H1 (cell line): ENCODE results near the gene EPHB1. TPM values are rescaled to one million over a fixed set of nuclear protein-coding genes. Genes with fewer than 3 reads are reported as not detected.

ENCODE experiments used
- CTCF ChIA-PET: fragments of 300-600 bp; sonication (Branson Sonifier 250); formaldehyde crosslinking; loops from one replicate; lab custom pipeline; 2021; ENCODE audit not compliant: partially characterized antibody; lab: Charles Lee
- POLR2A ChIA-PET: fragments of 300-600 bp; sonication (Branson Sonifier 250); formaldehyde crosslinking; loops from one replicate; lab custom pipeline; 2021; ENCODE audit warnings: inconsistent platforms; ENCODE audit not compliant: partially characterized antibody; lab: Charles Lee
- DNase-seq, 2 experiments: peaks; one replicate each; pipeline versions ENCODE4 v3.0.0 to v3.0.0-alpha.2; 2010 to 2022; ENCODE audit warnings: low spot score in 2 of 2, low read depth in 1 of 2, mixed read lengths in 1 of 2
- FAIRE-seq: peaks from 2 replicates; lab custom pipeline; 2011; peaks lifted over from hg19 to GRCh38; lab: Jason Lieb, UNC
- H2AFZ ChIP-seq: 2 replicates; pipeline ENCODE4 v1.8.1; 2012; ENCODE audit warnings: low read length, inconsistent platforms
- H2AK5ac ChIP-seq: 2 replicates; pipeline ENCODE4 v1.6.1; 2013; ENCODE audit warnings: low read depth, low read length
- H2BK120ac ChIP-seq: replicated peaks from 2 replicates; pipeline ENCODE3; 2013; ENCODE audit warnings: low read depth, low read length, inconsistent platforms
- H2BK12ac ChIP-seq: 2 replicates; pipeline ENCODE4 v1.6.1; 2013; ENCODE audit warnings: low read depth, low read length
- H2BK15ac ChIP-seq: 2 replicates; pipeline ENCODE4 v1.6.1; 2013; ENCODE audit warnings: low read length
- H2BK20ac ChIP-seq: 2 replicates; pipeline ENCODE4 v1.6.1; 2013; ENCODE audit warnings: low read length
- H2BK5ac ChIP-seq: 2 replicates; pipeline ENCODE4 v1.6.1; 2013; ENCODE audit warnings: low read depth, low read length
- H3K14ac ChIP-seq: 2 replicates; pipeline ENCODE4 v1.6.1; 2013; ENCODE audit warnings: inconsistent platforms; ENCODE audit not compliant: insufficient read length
- H3K18ac ChIP-seq: 2 replicates; pipeline ENCODE4 v1.6.1; 2013; ENCODE audit warnings: low read length; ENCODE audit errors: extremely low read depth
- H3K23ac ChIP-seq: 2 replicates; pipeline ENCODE4 v1.6.1; 2013; ENCODE audit warnings: inconsistent platforms; ENCODE audit not compliant: insufficient read length
- H3K23me2 ChIP-seq: 2 replicates; pipeline ENCODE4 v1.6.1; 2013; ENCODE audit warnings: low read depth, low read length
- H3K27ac ChIP-seq: 2 replicates; pipeline ENCODE4 v1.6.1; 2011; ENCODE audit warnings: low read depth, low read length, inconsistent platforms
- H3K27me3 ChIP-seq, 4 experiments: replicated peaks in 1 of 4; 1 replicate in 1 of 4; 2 replicates in 3 of 4; pipeline versions ENCODE4 v1.6.1 to v1.8.1; 2011 to 2013; ENCODE audit warnings: low read length in 3 of 4, mild to moderate bottlenecking in 3 of 4, inconsistent platforms in 2 of 4, mixed read lengths in 2 of 4, moderate library complexity in 1 of 4; ENCODE audit not compliant: control insufficient read depth in 3 of 4, insufficient read depth in 3 of 4; ENCODE audit errors: extremely low read depth in 1 of 4
- H3K36me3 ChIP-seq, 4 experiments: 2 replicates each; pipeline versions ENCODE4 v1.6.1 to v1.8.1; 2011 to 2013; ENCODE audit warnings: mild to moderate bottlenecking in 4 of 4, low read length in 3 of 4, moderate library complexity in 2 of 4, control low read depth in 1 of 4, inconsistent platforms in 1 of 4; ENCODE audit not compliant: insufficient read depth in 4 of 4, control insufficient read depth in 2 of 4
- H3K4ac ChIP-seq: replicated peaks from 2 replicates; pipeline ENCODE3; 2013; ENCODE audit warnings: low read length, low read depth, mixed read lengths, inconsistent platforms; ENCODE audit not compliant: insufficient read length
- H3K4me1 ChIP-seq, 4 experiments: replicated peaks in 1 of 4; 1 replicate in 1 of 4; 2 replicates in 3 of 4; pipeline versions ENCODE4 v1.6.1 to v1.8.1; 2011 to 2013; ENCODE audit warnings: low read length in 3 of 4, inconsistent platforms in 2 of 4, mixed read lengths in 1 of 4; ENCODE audit not compliant: insufficient read depth in 4 of 4, control insufficient read depth in 3 of 4
- H3K4me2 ChIP-seq, 2 experiments: 2 replicates each; pipeline versions ENCODE4 v1.6.1 to v1.8.1; 2011 to 2013; ENCODE audit warnings: low read depth in 2 of 2, low read length in 2 of 2, control low read depth in 1 of 2, inconsistent platforms in 1 of 2, mild to moderate bottlenecking in 1 of 2; ENCODE audit not compliant: insufficient read depth in 1 of 2
- H3K4me3 ChIP-seq, 4 experiments: fragments of 200-600, 300-600 bp in 1 of 4; sonication (generic), shearing (Covaris generic), sonication (Bioruptor Twin) in 1 of 4; 2 replicates each; pipeline versions ENCODE4 v1.5.1 to v1.8.1; 2011 to 2016; ENCODE audit warnings: low read length in 4 of 4, low read depth in 3 of 4, control low read depth in 2 of 4, inconsistent platforms in 2 of 4, mild to moderate bottlenecking in 2 of 4, mixed read lengths in 1 of 4, moderate library complexity in 1 of 4; ENCODE audit not compliant: insufficient read depth in 2 of 4; ENCODE audit errors: extremely low read depth in 1 of 4
- H3K56ac ChIP-seq: replicated peaks from 2 replicates; pipeline ENCODE3; 2013; ENCODE audit warnings: low read depth, mild to moderate bottlenecking, mixed read lengths, low read length, inconsistent platforms; ENCODE audit not compliant: insufficient read length
- H3K79me1 ChIP-seq: 2 replicates; pipeline ENCODE4 v1.6.1; 2013; ENCODE audit warnings: low read depth, low read length, control low read depth
- H3K79me2 ChIP-seq, 2 experiments: 2 replicates each; pipeline versions ENCODE4 v1.6.1 to v1.8.1; 2012 to 2013; ENCODE audit warnings: low read length in 2 of 2, mild to moderate bottlenecking in 2 of 2, inconsistent platforms in 1 of 2; ENCODE audit not compliant: insufficient read depth in 2 of 2, control insufficient read depth in 1 of 2
- H3K9ac ChIP-seq, 4 experiments: replicated peaks in 1 of 4; 1 replicate in 1 of 4; 2 replicates in 3 of 4; pipeline versions ENCODE4 v1.6.1 to v1.8.1; 2011 to 2013; ENCODE audit warnings: low read depth in 3 of 4, low read length in 3 of 4, control low read depth in 2 of 4, mild to moderate bottlenecking in 2 of 4, moderate library complexity in 2 of 4, inconsistent platforms in 1 of 4; ENCODE audit errors: extremely low read depth in 1 of 4
- H3K9me3 ChIP-seq, 2 experiments: 2 replicates each; pipeline versions ENCODE4 v1.6.1 to v1.8.1; 2012 to 2013; ENCODE audit warnings: mild to moderate bottlenecking in 2 of 2, moderate library complexity in 2 of 2, control low read depth in 1 of 2, inconsistent platforms in 1 of 2, low read depth in 1 of 2, low read length in 1 of 2, mixed read lengths in 1 of 2; ENCODE audit not compliant: insufficient read depth in 2 of 2
- H4K20me1 ChIP-seq, 2 experiments: replicated peaks in 1 of 2; 2 replicates each; pipeline versions ENCODE3 to v1.8.1; 2011 to 2013; ENCODE audit warnings: inconsistent platforms in 2 of 2, low read length in 2 of 2, mild to moderate bottlenecking in 1 of 2; ENCODE audit not compliant: insufficient read depth in 2 of 2, control insufficient read depth in 1 of 2
- H4K5ac ChIP-seq: 2 replicates; pipeline ENCODE4 v1.6.1; 2013; ENCODE audit warnings: low read length, low read depth, mixed read lengths, inconsistent platforms; ENCODE audit not compliant: insufficient read length
- H4K8ac ChIP-seq: 2 replicates; pipeline ENCODE4 v1.8.0; 2013; ENCODE audit warnings: mild to moderate bottlenecking, moderate library complexity, low read length, inconsistent platforms; ENCODE audit not compliant: insufficient read depth; ENCODE audit errors: extremely low read depth
- H4K91ac ChIP-seq: replicated peaks from 2 replicates; pipeline ENCODE3; 2013; ENCODE audit warnings: low read length, mixed read lengths, inconsistent platforms; ENCODE audit not compliant: insufficient read length
- CBX8 ChIP-seq: fragments of 300-800, 300-1000 bp; sonication (generic); IDR thresholded peaks from 2 replicates; pipeline ENCODE4 v1.7.1; 2016; ENCODE audit warnings: low read depth, low read length, borderline replicate concordance
- SRF ChIP-seq: IDR thresholded peaks from 2 replicates; pipeline ENCODE4 v1.6.1; 2011; ENCODE audit warnings: mild to moderate bottlenecking, low read depth, low read length, moderate library complexity
- TEAD4 ChIP-seq: IDR thresholded peaks from 2 replicates; pipeline ENCODE4 v1.6.1; 2012; ENCODE audit warnings: low read depth, low read length, inconsistent platforms, mixed read lengths
- USF2 ChIP-seq: IDR thresholded peaks from 2 replicates; pipeline ENCODE4 v1.6.1; 2011; ENCODE audit warnings: low read length, improper control_type of control experiment
- WGBS, 2 experiments: shearing (Covaris generic) in 1 of 2; methylation state at CpG; one replicate each; pipeline versions ENCODE4 v1.1.6 to v1.1.7; 2013 to 2015; ENCODE audit warnings: low lambda C conversion rate in 2 of 2, mixed read lengths in 2 of 2, inconsistent platforms in 1 of 2, low coverage in 1 of 2, missing lambda C conversion rate in 1 of 2; ENCODE audit not compliant: insufficient replicate concordance in 2 of 2, insufficient coverage in 1 of 2, insufficient read length in 1 of 2; ENCODE audit errors: extremely low coverage in 1 of 2, missing lambda C conversion rate in 1 of 2; 5-methylcytosine and 5-hydroxymethylcytosine counted together
- polyA plus RNA-seq, 7 experiments: library from polyadenylated mRNA; depleted of rRNA in 3 of 7; stranded (reverse) in 5 of 7; unstranded in 2 of 7; fragments of >200 nt in 5 of 7; fragments of 200-250 nt in 2 of 7; gene quantifications; 1 replicate in 5 of 7; 2 replicates in 1 of 7; 4 replicates in 1 of 7; pipeline versions ENCODE4 v1.2.1 to v1.2.3, GENCODE V29; 2011 to 2013; ENCODE audit warnings: missing spikeins in 2 of 7, mixed read lengths in 2 of 7
- total RNA-seq: library from RNA; stranded (reverse); fragmentation: NEBNext Ultra II Directional; extraction: Animal tissue kit (Norgen Biotek cat#: 25700); gene quantifications from 2 replicates; pipeline ENCODE4 v1.2.1, GENCODE V29; 2021
- TF ChIP-seq, protein P1 (sequence below): IDR thresholded peaks from 2 replicates; pipeline ENCODE4 v1.6.1; 2012; ENCODE audit warnings: inconsistent platforms

Gene EPHB1
- total and polyA plus RNA-seq, 2 of the 8 experiments (the other 6 are each of a cell fraction or from before 2014, with no cell fraction given), result 3.5 to 5.9 TPM

DNA sequence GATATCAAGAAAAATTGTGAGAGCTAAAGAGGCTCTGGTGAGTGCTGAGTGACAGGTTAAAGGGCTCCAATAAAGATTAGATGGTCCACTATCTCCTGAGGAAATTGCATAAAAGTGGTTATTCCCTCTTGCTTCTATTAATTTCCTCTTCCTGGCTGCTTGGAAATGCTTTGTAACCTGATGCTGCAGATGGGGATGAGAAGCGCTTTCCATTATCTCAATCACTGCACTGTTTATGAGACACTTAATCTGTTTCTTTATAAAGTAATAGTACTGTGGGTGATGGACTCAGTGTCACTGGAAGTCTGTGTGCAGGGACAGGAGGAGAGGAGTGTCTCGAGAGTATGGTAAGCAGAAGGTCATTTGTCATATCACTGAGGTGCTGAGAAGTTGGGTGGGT, 305.3 kb downstream of the EPHB1 start:
- Histone ChIP-seq H3K4me2 (no peak overlapping the region), H2BK20ac (no peak overlapping the region), H3K18ac (no peak overlapping the region), H3K14ac (no peak overlapping the region), H4K5ac (no peak overlapping the region), H3K79me2 (no peaks in the 10 kb centered on the region), H2BK12ac (no peak overlapping the region), H3K4ac (no peak overlapping the region), H3K79me1 (no peaks in the 10 kb centered on the region), H3K9ac (no peak overlapping the region), H3K27me3 (no peaks in the 10 kb centered on the region), H3K23me2 (peaks cover 3% of the 10 kb centered on the region; the same call in 1 of the 2 replicates), H2BK15ac (no peak overlapping the region), H4K91ac (no peak overlapping the region), H2AFZ (no peak overlapping the region), H3K23ac (no peak overlapping the region), H3K9me3 (no peaks in the 10 kb centered on the region), H4K8ac (no peak overlapping the region), H2BK120ac (no peak overlapping the region), H4K20me1 (no peaks in the 10 kb centered on the region), H3K4me1 (peaks cover 0 to 8% (median 5%) of the 10 kb centered on the region in 4 experiments; a peak in 5 of 7 replicates), H2AK5ac (no peak overlapping the region), H3K56ac (no peak overlapping the region), H2BK5ac (no peak overlapping the region), H3K4me3 (no peak overlapping the region), H3K27ac (no peak overlapping the region), H3K36me3 (no peaks in the 10 kb centered on the region)
- ChIA-PET CTCF (interaction anchor here (1.5 to 2.3 kb wide), 2 partner anchors 137 to 306 kb away, joined by 4 to 6 read pairs; partner anchors contain the start of gene EPHB1), POLR2A (interaction anchor here (0.7 kb wide), 1 partner anchor 229 kb away, joined by 3 read pairs; no protein-coding TSS in a partner anchor)
- WGBS, 2 experiments, result 98% methylated on average over 2 of the region's 2 CpGs; no CpG with 5 or more reads in 1 of the 2 experiments
- DNase-seq (no peak), FAIRE-seq (no peak)
- no peak for TF ChIP-seq CBX8
- TF ChIP-seq, protein P1, sequence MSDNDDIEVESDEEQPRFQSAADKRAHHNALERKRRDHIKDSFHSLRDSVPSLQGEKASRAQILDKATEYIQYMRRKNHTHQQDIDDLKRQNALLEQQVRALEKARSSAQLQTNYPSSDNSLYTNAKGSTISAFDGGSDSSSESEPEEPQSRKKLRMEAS, result no peak
- TF ChIP-seq TEAD4, result no peak
- no peak for TF ChIP-seq SRF
- no peak for TF ChIP-seq USF2
